Middle frontal gyrus (tissue), 1 donor: ENCODE results near the gene BFAR.
"Not testable (repeated sequence)": the region's sequence is repeated elsewhere in the genome, so short reads cannot be mapped to it uniquely, and the experiment has no call there.

Source experiments
- DNase-seq: peaks from one replicate; pipeline ENCODE4 v3.0.0-alpha.2; 2015; ENCODE audit warnings: low spot score; ENCODE audit errors: extremely low spot score

BFAR gene

GRCh38 chr16:14694129-14694528 lies 61.4 kb downstream of the BFAR start, which contains the start of gene PLA2G10:
TSS of gene PLA2G10 (minus strand) at chr16:14694308. CDS start at chr16:14694229, 79 bp downstream.
- DNase-seq, result not testable (repeated sequence)

DNA sequence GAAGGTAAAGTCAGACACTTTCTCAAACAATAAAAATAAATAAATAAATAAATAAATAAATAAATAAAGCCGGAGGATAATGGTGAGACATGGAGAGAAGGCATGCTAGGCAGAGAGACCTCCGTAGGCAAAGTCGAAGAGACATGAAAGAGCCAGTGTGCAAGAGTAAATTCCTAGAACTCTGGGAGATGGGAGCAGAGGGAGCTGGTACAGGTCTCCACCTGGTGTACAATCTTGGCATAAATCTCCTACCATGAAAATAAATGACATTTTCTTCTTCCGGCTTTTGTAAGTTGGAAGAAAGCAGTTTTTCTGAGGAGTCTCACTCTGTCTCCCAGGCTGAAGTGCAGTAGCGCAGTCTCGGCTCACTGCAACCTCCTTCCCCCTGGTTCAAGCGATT lies 69.1 kb downstream of the BFAR start:
- not testable (repeated sequence) for DNase-seq

- DNase-seq, result not testable (repeated sequence)
These were observed 69.9 kb downstream of the BFAR start for GRCh38 chr16:14702672-14703071.

- DNase-seq, result not testable (repeated sequence)
These were observed 70.6 kb downstream of the BFAR start, which contains the start of gene NPIPA3 for GRCh38 chr16:14703156-14704011. TSS of gene NPIPA3 (plus strand) at chr16:14703411. CDS start at chr16:14708944, 5,533 bp downstream.
